DND-41 (cell line): ENCODE data around the gene COX6A2.

ENCODE experiments used
- ATAC-seq: fragments of 200-7000 bp; cut with Tn5 transposase; 3 replicates; pipeline ENCODE4 v1.9.1; 2021; ENCODE audit warnings: low read depth; ENCODE audit not compliant: insufficient read depth
- DNase-seq: peaks from one replicate; pipeline ENCODE4 v3.0.0-alpha.2; 2020
- H2AFZ ChIP-seq: 2 replicates; pipeline ENCODE4 v1.6.0; 2012; ENCODE audit warnings: low read depth, low read length
- H3K27ac ChIP-seq: 2 replicates; pipeline ENCODE4 v1.5.1; 2012; ENCODE audit warnings: low read length, inconsistent platforms
- H3K27me3 ChIP-seq: fragments of 200-600 bp; sonication (generic); 2 replicates; pipeline ENCODE4 v1.6.0; 2012; ENCODE audit warnings: low read length, mild to moderate bottlenecking, inconsistent platforms; ENCODE audit not compliant: insufficient read depth, poor library complexity
- H3K36me3 ChIP-seq: 2 replicates; pipeline ENCODE4 v1.5.1; 2012; ENCODE audit warnings: low read length, inconsistent platforms; ENCODE audit not compliant: insufficient read depth
- H3K4me1 ChIP-seq: 2 replicates; pipeline ENCODE4 v1.5.1; 2012; ENCODE audit warnings: mild to moderate bottlenecking, low read length; ENCODE audit not compliant: insufficient read depth
- H3K4me2 ChIP-seq: 2 replicates; pipeline ENCODE4 v1.6.0; 2012; ENCODE audit warnings: mild to moderate bottlenecking, moderate library complexity, low read length, inconsistent platforms; ENCODE audit not compliant: insufficient read depth
- H3K4me3 ChIP-seq, 2 experiments: fragments of 200-600 bp in 1 of 2; shearing (Covaris generic) in 1 of 2; 2 replicates each; pipeline ENCODE4 v1.5.1; 2012 to 2016; ENCODE audit warnings: inconsistent platforms in 2 of 2, low read length in 2 of 2, mild to moderate bottlenecking in 2 of 2, low read depth in 1 of 2, moderate library complexity in 1 of 2
- H3K79me2 ChIP-seq: 2 replicates; pipeline ENCODE4 v1.6.0; 2012; ENCODE audit warnings: low read length, inconsistent platforms; ENCODE audit not compliant: insufficient read depth
- H3K9ac ChIP-seq: 2 replicates; pipeline ENCODE4 v1.6.0; 2012; ENCODE audit warnings: low read depth, mild to moderate bottlenecking, inconsistent platforms, low read length, moderate library complexity
- H3K9me3 ChIP-seq: 2 replicates; pipeline ENCODE4 v1.5.1; 2012; ENCODE audit warnings: low read length, moderate library complexity, mild to moderate bottlenecking, inconsistent platforms; ENCODE audit not compliant: insufficient read depth, severe bottlenecking
- H4K20me1 ChIP-seq: 2 replicates; pipeline ENCODE4 v1.6.0; 2012; ENCODE audit warnings: low read length; ENCODE audit not compliant: insufficient read depth
- EZH2 ChIP-seq: IDR thresholded peaks from 3 replicates; pipeline ENCODE4 v1.6.1; 2012; ENCODE audit warnings: borderline replicate concordance, low read depth, mild to moderate bottlenecking, moderate library complexity, low read length, inconsistent platforms; ENCODE audit not compliant: severe bottlenecking
- TF ChIP-seq, protein P1 (sequence below): IDR thresholded peaks from 2 replicates; pipeline ENCODE4 v1.5.1; 2012; ENCODE audit warnings: borderline replicate concordance, low read length, moderate library complexity, mild to moderate bottlenecking; ENCODE audit not compliant: poor library complexity, severe bottlenecking; ENCODE audit errors: extremely low read depth

The COX6A2 gene

DNA sequence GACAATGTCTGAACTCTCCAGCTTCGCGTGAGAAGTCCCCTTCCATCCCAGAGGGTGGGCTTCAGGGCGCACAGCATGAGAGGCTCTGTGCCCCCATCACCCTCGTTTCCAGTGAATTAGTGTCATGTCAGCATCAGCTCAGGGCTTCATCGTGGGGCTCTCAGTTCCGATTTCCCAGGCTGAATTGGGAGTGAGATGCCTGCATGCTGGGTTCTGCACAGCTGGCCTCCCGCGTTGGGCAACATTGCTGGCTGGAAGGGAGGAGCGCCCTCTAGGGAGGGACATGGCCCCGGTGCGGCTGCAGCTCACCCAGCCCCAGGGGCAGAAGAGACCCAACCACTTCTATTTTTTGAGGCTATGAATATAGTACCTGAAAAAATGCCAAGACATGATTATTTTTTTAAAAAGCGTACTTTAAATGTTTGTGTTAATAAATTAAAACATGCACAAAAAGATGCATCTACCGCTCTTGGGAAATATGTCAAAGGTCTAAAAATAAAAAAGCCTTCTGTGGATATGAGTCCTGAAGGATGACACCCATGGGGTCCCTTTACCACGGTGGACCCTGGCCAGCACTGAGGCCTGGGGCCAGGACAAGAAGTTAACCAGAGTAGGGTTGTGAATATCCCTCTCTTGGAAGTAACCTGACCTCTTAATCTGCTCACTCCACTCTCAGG is 45.5 kb downstream of the COX6A2 start:
- H3K27me3 ChIP-seq: no peaks in the 10 kb centered on the region
- H3K9ac ChIP-seq: no peak overlapping the region
- no peaks in the 10 kb centered on the region; the same call in 1 of the 2 replicates for H4K20me1 ChIP-seq
- TF ChIP-seq EZH2: no peak
- TF ChIP-seq, protein P1, sequence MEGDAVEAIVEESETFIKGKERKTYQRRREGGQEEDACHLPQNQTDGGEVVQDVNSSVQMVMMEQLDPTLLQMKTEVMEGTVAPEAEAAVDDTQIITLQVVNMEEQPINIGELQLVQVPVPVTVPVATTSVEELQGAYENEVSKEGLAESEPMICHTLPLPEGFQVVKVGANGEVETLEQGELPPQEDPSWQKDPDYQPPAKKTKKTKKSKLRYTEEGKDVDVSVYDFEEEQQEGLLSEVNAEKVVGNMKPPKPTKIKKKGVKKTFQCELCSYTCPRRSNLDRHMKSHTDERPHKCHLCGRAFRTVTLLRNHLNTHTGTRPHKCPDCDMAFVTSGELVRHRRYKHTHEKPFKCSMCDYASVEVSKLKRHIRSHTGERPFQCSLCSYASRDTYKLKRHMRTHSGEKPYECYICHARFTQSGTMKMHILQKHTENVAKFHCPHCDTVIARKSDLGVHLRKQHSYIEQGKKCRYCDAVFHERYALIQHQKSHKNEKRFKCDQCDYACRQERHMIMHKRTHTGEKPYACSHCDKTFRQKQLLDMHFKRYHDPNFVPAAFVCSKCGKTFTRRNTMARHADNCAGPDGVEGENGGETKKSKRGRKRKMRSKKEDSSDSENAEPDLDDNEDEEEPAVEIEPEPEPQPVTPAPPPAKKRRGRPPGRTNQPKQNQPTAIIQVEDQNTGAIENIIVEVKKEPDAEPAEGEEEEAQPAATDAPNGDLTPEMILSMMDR: peak; percentile 79
- H2AFZ ChIP-seq: no peak overlapping the region
- DNase-seq: peak; percentile 65
- no peak overlapping the region for H3K27ac ChIP-seq
- no peak overlapping the region for H3K4me2 ChIP-seq
- H3K9me3 ChIP-seq: no peaks in the 10 kb centered on the region
- H3K4me1 ChIP-seq: no peaks in the 10 kb centered on the region
- peak; percentile 89 for ATAC-seq
- no peak overlapping the region for H3K4me3 ChIP-seq
- no peaks in the 10 kb centered on the region for H3K36me3 ChIP-seq
- no peaks in the 10 kb centered on the region for H3K79me2 ChIP-seq

DNA sequence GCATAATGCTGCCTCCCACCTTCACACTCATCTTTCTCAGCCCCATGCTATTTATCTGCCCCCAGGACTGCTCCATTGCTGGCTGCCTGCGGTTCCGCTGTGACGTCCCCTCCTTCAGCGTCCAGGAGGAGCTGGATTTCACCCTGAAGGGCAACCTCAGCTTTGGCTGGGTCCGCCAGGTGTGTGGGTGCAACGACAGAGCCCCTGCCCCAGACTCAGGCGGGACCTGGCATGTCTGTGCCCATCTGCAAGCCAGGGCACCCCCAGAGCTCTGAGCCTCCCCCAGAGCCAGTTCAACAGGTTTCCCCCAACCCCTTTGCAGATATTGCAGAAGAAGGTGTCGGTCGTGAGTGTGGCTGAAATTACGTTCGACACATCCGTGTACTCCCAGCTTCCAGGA is 48.0 kb downstream of the COX6A2 start:
- Histone ChIP-seq H4K20me1 (no peaks in the 10 kb centered on the region; the same call in 1 of the 2 replicates), H3K9ac (no peak overlapping the region), H3K27me3 (no peaks in the 10 kb centered on the region), H3K79me2 (no peaks in the 10 kb centered on the region), H2AFZ (no peak overlapping the region), H3K27ac (no peak overlapping the region), H3K4me3 (no peak overlapping the region), H3K4me1 (no peaks in the 10 kb centered on the region), H3K36me3 (no peaks in the 10 kb centered on the region), H3K9me3 (no peaks in the 10 kb centered on the region), H3K4me2 (no peak overlapping the region)
- ATAC-seq (no peak), DNase-seq (no peak)
- no peak for TF ChIP-seq EZH2
- TF ChIP-seq, protein P1: no peak
